HG03469 (cell line): Measurements from ENCODE around the gene NDEL1.

ENCODE experiments used
- ATAC-seq: cut with Tn5 transposase; IDR thresholded peaks from one replicate; pipeline ENCODE4 v1.9.1; 2021; ENCODE audit warnings: mild to moderate bottlenecking, moderate library complexity, moderate number of reproducible peaks; ENCODE audit not compliant: unreplicated experiment

NDEL1 gene

GRCh38 chr17:8500609-8501008, 64.9 kb downstream of the NDEL1 start:
- no peak for ATAC-seq

GRCh38 chr17:8502126-8502525, 66.4 kb downstream of the NDEL1 start:
- ATAC-seq = no peak

- ATAC-seq = no peak
These were observed 67.7 kb downstream of the NDEL1 start for GRCh38 chr17:8503368-8503767.

GRCh38 chr17:8503807-8504206, 68.1 kb downstream of the NDEL1 start:
- ATAC-seq = no peak

GRCh38 chr17:8504460-8505207, 69.0 kb downstream of the NDEL1 start:
- no peak for ATAC-seq

GRCh38 chr17:8506145-8506544, 70.5 kb downstream of the NDEL1 start:
- no peak for ATAC-seq

- ATAC-seq = no peak
These were observed 79.1 kb downstream of the NDEL1 start for GRCh38 chr17:8514801-8515200.
